GM13977 (cell line): Measurements from ENCODE around the gene HAND2.

Experiments
- DNase-seq: peaks from one replicate; pipeline ENCODE4 v3.0.0; 2012; ENCODE audit warnings: low spot score
- in situ Hi-C: fragments of 300-500 bp; cut with MboI; formaldehyde crosslinking; loops from one replicate; pipeline ENCODE4 v1.12.0; 2022; ENCODE audit warnings: low sequenced_read_pairs, low pct_unique_long_range_greater_than_20kb, mixed read lengths, inconsistent platforms; ENCODE audit not compliant: unreplicated experiment
- TF ChIP-seq, protein P1 (sequence below): IDR thresholded peaks from 2 replicates; pipeline ENCODE4 v1.5.1; 2012; ENCODE audit warnings: mild to moderate bottlenecking, control low read depth; ENCODE audit not compliant: insufficient read depth; ENCODE audit errors: extremely low read depth, missing control alignments

HAND2 gene

DNA sequence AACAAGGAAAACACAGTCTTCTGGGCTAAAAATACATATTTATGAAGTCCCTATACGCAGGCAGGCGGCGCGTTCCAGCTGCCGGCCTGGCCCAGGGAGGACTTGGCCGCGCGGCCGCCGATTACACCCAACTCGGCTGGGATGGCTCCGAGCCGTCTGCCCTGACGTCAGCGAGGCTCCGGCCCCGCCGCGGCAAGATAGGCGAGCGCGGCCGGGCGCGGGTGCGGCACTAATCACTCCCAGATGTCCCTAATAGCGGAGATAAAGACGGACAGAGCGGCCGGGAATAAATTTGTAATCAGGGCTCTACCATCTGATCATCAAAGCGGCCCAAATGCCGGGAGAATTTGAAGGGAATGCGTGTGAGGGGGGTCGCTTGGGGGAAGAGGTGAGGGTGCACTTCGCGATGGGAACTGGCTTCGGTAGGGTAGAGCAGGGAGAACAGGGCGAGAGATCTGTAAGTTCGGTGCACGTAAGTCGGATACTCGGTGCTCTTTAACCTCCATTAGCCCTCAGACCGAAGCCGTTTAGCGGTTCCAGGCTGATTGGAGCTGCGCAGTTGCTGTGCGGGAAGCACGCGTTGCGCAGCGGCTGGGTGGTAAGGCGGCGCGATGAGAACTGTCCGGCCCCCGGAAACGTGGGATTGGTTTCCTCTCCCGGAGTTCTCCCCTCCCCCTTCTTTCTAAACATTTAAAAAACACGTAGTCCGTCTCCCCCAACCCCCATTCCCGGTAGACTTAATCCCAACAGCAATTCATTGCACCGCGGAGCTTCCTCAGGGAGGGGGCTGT lies 7.7 kb downstream of the HAND2 start:
- in situ Hi-C loops, result loop anchor here (25.0 kb wide), 1 partner anchor 690 kb away; no protein-coding TSS in a partner anchor
- TF ChIP-seq, protein P1, sequence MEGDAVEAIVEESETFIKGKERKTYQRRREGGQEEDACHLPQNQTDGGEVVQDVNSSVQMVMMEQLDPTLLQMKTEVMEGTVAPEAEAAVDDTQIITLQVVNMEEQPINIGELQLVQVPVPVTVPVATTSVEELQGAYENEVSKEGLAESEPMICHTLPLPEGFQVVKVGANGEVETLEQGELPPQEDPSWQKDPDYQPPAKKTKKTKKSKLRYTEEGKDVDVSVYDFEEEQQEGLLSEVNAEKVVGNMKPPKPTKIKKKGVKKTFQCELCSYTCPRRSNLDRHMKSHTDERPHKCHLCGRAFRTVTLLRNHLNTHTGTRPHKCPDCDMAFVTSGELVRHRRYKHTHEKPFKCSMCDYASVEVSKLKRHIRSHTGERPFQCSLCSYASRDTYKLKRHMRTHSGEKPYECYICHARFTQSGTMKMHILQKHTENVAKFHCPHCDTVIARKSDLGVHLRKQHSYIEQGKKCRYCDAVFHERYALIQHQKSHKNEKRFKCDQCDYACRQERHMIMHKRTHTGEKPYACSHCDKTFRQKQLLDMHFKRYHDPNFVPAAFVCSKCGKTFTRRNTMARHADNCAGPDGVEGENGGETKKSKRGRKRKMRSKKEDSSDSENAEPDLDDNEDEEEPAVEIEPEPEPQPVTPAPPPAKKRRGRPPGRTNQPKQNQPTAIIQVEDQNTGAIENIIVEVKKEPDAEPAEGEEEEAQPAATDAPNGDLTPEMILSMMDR, result no peak
- DNase-seq, result no peak

DNA sequence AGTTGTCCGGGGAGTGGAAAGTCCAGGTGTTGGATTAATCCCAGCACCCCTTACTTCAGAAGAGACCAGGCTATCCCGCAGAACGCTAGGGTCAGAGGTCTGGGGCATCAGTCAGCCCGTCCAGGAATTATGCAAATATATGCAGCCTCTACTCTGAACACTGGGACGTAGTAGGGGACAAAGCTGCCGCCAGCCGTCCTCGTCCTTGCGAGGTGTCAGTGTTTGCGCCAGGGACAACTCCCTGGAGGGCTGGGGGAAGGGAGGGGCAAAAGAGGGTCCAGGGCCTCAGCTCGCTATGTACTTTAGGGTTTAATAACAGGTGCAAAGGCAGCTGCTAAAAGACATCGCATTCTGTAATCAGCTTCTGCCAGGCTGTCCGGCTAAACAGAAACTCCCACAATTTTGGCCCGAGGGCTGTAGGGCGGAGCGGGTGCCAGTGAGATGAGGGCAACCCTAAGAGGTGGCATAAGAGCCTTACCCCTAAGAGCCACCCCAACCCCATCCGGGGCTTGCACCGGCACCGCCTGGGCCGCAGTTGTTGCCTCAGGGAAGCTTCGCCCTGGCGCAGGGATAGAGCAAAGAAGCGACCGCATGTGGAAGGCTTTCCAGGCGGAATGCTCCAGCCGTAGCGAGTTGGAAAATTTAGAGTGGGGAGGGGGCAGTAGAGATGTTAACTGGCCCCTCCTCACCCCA lies 8.4 kb downstream of the HAND2 start:
- in situ Hi-C loops, result loop anchor here (25.0 kb wide), 1 partner anchor 691 kb away; no protein-coding TSS in a partner anchor
- TF ChIP-seq, protein P1, result no peak
- DNase-seq, result no peak

DNA sequence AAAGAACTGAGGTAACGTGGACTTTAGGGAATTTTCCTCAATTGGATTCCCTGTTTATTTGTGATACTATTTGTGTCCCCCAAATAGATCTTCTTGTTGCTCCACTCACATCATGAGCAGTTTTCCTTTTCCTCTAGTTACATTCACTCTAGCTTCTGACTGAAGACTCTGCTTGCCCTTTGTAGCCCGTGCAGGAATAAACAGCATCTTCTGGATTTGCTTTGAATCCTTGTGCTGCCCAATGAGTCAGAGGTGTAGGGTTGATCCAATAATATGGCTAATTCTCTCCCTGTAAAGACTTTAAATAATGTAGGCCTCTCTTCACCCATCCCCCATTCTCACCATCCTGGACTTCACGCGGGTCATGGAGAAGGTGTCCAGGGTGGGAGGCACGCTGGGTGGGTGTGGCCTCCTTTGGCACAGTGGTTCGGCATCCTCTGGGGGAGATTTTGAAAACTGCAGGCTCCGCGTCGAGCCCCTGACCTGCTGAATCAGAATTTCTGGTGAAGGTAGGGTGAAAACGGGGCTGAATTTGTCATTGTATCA lies 9.0 kb downstream of the HAND2 start:
- TF ChIP-seq, protein P1, result no peak
- DNase-seq, result no peak
- in situ Hi-C loops, result loop anchor here (25.0 kb wide), 1 partner anchor 691 kb away; no protein-coding TSS in a partner anchor

DNA sequence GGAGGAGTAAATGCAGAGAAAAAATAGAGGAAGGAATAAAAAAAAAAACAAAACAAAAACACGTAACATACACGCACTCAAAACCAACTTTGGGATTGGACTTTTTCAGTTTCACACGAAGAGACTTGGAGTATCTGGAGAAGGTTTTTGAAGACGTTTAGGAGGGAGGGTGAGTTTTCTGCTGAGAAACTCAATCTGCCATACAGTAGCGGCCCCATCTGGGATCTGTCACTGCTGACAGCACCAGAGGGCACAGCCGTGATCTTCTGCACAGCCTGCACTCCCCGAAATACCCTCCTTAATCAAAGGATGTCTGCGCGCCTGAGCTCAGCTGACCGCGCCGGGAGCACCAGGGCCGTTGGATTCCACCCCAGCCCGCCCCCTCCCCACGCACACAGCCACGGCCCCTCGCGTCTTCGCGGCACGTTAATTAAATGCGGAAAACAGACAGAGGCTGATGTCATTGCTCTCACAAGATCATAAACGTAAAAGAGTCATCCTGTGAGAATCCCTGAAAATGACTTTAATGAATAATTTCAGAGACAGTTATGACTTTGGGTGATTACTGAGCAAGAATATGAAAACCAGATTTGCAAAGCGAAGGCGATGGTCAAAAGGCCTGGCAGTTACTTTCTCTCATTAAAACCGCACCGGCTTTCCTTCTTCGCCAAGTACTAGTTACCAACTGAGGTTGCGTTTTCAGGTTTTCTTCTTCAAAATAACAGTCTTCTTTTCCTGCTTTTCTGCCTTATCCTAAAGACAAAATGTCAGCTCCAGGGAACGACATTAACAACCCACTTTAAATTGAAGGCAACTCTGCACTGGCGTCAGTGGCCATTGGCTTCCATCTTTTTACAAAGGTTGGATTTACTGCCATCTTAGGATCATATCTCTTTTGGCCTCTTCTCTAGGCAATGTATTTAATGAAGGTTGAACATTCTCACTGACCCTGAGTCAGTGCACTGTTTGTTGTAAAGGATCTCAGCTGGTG lies 10.6 kb downstream of the HAND2 start:
- DNase-seq, result no peak
- in situ Hi-C loops, result loop anchor here (25.0 kb wide), 1 partner anchor 693 kb away; no protein-coding TSS in a partner anchor

DNA sequence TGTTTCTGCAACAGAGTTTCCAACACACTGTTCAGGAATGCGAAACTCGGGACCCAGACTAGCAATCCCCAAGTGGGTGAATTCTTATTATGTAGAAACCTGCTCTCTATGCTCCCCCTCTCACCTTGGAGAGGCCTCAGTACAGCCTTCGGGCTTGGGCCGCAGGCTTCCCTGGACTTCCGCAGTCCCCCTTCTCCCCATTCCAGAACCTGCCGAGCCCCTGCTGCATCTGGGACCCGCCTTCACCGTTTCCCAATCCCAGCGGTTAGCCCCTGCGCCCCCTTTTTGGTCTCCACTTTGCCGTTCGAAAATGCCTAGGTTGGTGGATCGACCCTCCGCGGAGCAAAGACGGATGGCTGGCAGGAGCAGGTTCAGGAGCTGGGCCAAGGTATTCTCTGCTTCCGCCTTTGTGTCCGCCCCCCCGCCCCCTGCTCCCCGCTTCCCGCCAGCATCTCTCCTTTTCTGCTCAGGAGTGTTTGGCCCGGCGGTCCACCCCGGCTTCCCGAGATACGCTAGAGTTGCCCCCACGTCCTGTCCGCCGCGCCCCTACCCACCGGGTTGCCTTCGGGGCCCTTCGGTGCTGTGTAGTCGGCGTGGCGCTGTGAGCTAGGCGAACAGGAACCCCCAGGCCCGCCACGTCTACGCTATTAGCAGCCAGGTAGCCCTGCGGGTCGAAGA lies 11.5 kb downstream of the HAND2 start:
- TF ChIP-seq, protein P1, result no peak
- in situ Hi-C loops, result loop anchor here (25.0 kb wide), 1 partner anchor 694 kb away; no protein-coding TSS in a partner anchor
- DNase-seq, result peak; percentile 29

More for the DNA sequence above, 10.6 kb downstream of the HAND2 start:
- TF ChIP-seq, protein P1, result no peak
